HepG2 (cell line): ENCODE data around the gene CCDC28A. TPM values are rescaled to one million over a fixed set of nuclear protein-coding genes. Genes with fewer than 3 reads are reported as not detected.

Experiments
- AGO2 ChIP-seq: fragments of 200-400 bp; formaldehyde crosslinking; optimal IDR thresholded peaks from 2 replicates; pipeline ENCODE3; 2017; ENCODE audit warnings: mild to moderate bottlenecking, low read depth, low read length, moderate library complexity
- AHR ChIP-seq: IDR thresholded peaks from 2 replicates; pipeline ENCODE4 v1.6.1; 2018; ENCODE audit warnings: missing genetic modification reagents, missing compliant biosample characterization
- ASH2L ChIP-seq: fragments of 300-600, 200-600 bp; sonication (generic); IDR thresholded peaks from 2 replicates; pipeline ENCODE4 v1.7.0; 2017; ENCODE audit warnings: low read depth, mild to moderate bottlenecking, moderate library complexity, mixed read lengths, low read length; ENCODE audit not compliant: insufficient read length
- ATF7 ChIP-seq, 2 experiments: fragments of 450-650 bp in 1 of 2; sonication (generic) in 1 of 2; formaldehyde crosslinking in 1 of 2; IDR thresholded peaks; 2 replicates each; pipeline versions ENCODE4 v1.4.0 to v1.6.1; 2016 to 2020; ENCODE audit warnings: antibody characterized with exemption in 1 of 2, mild to moderate bottlenecking in 1 of 2, missing genetic modification reagents in 1 of 2
- HMG20B ChIP-seq: conservative IDR thresholded peaks from 2 replicates; pipeline ENCODE4 v1.6.1; 2016; ENCODE audit warnings: missing genetic modification reagents, missing compliant biosample characterization
- NFIB ChIP-seq: sonication (generic); formaldehyde crosslinking; IDR thresholded peaks from 2 replicates; pipeline ENCODE4 v1.9.0; 2021; ENCODE audit warnings: missing genetic modification reagents, mild to moderate bottlenecking, borderline replicate concordance
- PHF21A ChIP-seq: sonication (generic); formaldehyde crosslinking; IDR thresholded peaks from 2 replicates; pipeline ENCODE4 v1.5.0; 2020; ENCODE audit warnings: mild to moderate bottlenecking, missing genetic modification reagents
- RELA ChIP-seq: sonication (generic); formaldehyde crosslinking; IDR thresholded peaks from 2 replicates; pipeline ENCODE4 v1.4.0; 2020; ENCODE audit warnings: missing genetic modification reagents
- ZBTB10 ChIP-seq: sonication (generic); formaldehyde crosslinking; IDR thresholded peaks from 2 replicates; pipeline ENCODE4 v1.4.0; 2020; ENCODE audit warnings: missing genetic modification reagents, borderline replicate concordance
- ZNF329 ChIP-seq: sonication (generic); formaldehyde crosslinking; IDR thresholded peaks from 2 replicates; pipeline ENCODE4 v1.9.0; 2021; ENCODE audit warnings: low read depth, mild to moderate bottlenecking, missing genetic modification reagents
- polyA plus RNA-seq, 8 experiments: library from polyadenylated mRNA; depleted of rRNA in 3 of 8; stranded (reverse) in 7 of 8; unstranded in 1 of 8; fragments of >200 nt; fragmentation: Illumina TruSeq in 4 of 8; extraction: Trizol in 4 of 8; gene quantifications; 2 replicates each; pipeline versions ENCODE4 v1.2.1 to v1.2.3, GENCODE V29; 2011 to 2016; ENCODE audit warnings: low read depth in 4 of 8, missing spikeins in 1 of 8, mixed read lengths in 1 of 8; ENCODE audit not compliant: insufficient read depth in 1 of 8
- total RNA-seq, 5 experiments: library from RNA; depleted of rRNA; stranded (reverse); fragments of >200 nt; fragmentation: Illumina TruSeq; extraction: Trizol; gene quantifications; 2 replicates each; pipeline ENCODE4 v1.2.3, GENCODE V29; 2016; ENCODE audit warnings: low read depth in 1 of 5
- TF ChIP-seq, protein P1 (sequence below): IDR thresholded peaks from 2 replicates; pipeline ENCODE4 v1.6.1; 2012; ENCODE audit warnings: low read depth, low read length, improper control_type of control experiment
- TF ChIP-seq, protein P2 (sequence below): sonication (generic); formaldehyde crosslinking; IDR thresholded peaks from 2 replicates; pipeline ENCODE4 v1.4.0; 2020; ENCODE audit warnings: missing genetic modification reagents, mild to moderate bottlenecking, borderline replicate concordance
- TF ChIP-seq, protein P3 (sequence below): sonication (generic); formaldehyde crosslinking; IDR thresholded peaks from 2 replicates; pipeline ENCODE4 v1.4.0; 2020; ENCODE audit warnings: missing genetic modification reagents

CCDC28A gene
- total and polyA plus RNA-seq, 2 of the 13 experiments (the other 11 are each of a cell fraction or from before 2014, with no cell fraction given): 15.8 TPM

GRCh38 chr6:138765896-138766655 lies 7.5 kb upstream of the CCDC28A start (continued):
- TF ChIP-seq ZBTB10 (CRISPR knock-in tag) (no peak), ASH2L (no peak), HMG20B (no peak), ZNF329 (CRISPR knock-in tag) (no peak), NFIB (CRISPR knock-in tag) (no peak), AGO2 (no peak), RELA (CRISPR knock-in tag) (no peak), PHF21A (CRISPR knock-in tag) (no peak), AHR (CRISPR knock-in tag) (no peak), ATF7 (IDR thresholded peaks at IDR 0.05) (no peak), ATF7 (CRISPR knock-in tag; IDR thresholded peaks at IDR 0.05) (no peak)
- TF ChIP-seq, protein P1, sequence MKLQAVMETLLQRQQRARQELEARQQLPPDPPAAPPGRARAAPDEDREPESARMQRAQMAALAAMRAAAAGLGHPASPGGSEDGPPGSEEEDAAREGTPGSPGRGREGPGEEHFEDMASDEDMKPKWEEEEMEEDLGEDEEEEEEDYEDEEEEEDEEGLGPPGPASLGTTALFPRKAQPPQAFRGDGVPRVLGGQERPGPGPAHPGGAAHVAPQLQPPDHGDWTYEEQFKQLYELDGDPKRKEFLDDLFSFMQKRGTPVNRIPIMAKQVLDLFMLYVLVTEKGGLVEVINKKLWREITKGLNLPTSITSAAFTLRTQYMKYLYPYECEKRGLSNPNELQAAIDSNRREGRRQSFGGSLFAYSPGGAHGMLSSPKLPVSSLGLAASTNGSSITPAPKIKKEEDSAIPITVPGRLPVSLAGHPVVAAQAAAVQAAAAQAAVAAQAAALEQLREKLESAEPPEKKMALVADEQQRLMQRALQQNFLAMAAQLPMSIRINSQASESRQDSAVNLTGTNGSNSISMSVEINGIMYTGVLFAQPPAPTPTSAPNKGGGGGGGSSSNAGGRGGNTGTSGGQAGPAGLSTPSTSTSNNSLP: 0 out of 2 replicates have a peak, but pooled peaks have one; percentile 10
- TF ChIP-seq, protein P2, sequence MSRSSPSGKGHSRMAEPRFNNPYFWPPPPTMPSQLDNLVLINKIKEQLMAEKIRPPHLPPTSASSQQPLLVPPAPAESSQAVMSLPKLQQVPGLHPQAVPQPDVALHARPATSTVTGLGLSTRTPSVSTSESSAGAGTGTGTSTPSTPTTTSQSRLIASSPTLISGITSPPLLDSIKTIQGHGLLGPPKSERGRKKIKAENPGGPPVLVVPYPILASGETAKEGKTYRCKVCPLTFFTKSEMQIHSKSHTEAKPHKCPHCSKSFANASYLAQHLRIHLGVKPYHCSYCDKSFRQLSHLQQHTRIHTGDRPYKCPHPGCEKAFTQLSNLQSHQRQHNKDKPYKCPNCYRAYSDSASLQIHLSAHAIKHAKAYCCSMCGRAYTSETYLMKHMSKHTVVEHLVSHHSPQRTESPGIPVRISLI: no peak
- TF ChIP-seq, protein P3, sequence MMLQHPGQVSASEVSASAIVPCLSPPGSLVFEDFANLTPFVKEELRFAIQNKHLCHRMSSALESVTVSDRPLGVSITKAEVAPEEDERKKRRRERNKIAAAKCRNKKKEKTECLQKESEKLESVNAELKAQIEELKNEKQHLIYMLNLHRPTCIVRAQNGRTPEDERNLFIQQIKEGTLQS (CRISPR knock-in tag): no peak
